GM10266 (cell line): ENCODE data around the gene GSAP.
"Not testable (repeated sequence)": the region's sequence is repeated elsewhere in the genome, so short reads cannot be mapped to it uniquely, and the experiment has no call there.

Experiments used
- DNase-seq: peaks from one replicate; pipeline ENCODE4 v3.0.0; 2012; ENCODE audit errors: extremely low spot score
- TF ChIP-seq, protein P1 (sequence below): IDR thresholded peaks from 2 replicates; pipeline ENCODE4 v1.5.1; 2012; ENCODE audit warnings: mild to moderate bottlenecking, low read depth; ENCODE audit not compliant: control insufficient read depth, insufficient read depth; ENCODE audit errors: missing control alignments

Gene GSAP

DNA sequence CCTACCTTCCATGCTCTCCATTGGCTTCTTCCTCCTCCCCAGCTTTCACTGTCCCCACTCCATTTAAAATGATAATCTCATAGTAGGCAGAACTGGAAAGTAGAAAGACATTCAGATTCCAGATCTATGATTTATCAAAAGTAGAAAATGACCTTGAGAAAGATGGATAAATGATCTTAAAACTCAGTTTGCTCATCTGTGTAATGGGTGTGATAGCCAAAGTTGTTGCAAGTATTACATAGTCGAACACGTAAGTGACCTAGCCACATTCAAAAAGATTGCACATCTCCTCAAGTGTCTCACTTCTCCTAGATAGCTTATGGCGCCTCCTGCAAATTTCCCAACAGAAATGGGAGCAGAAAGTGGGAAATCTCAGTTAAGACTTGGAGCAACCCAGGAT lies 126.8 kb downstream of the GSAP start:
- no peak for DNase-seq
- TF ChIP-seq, protein P1, sequence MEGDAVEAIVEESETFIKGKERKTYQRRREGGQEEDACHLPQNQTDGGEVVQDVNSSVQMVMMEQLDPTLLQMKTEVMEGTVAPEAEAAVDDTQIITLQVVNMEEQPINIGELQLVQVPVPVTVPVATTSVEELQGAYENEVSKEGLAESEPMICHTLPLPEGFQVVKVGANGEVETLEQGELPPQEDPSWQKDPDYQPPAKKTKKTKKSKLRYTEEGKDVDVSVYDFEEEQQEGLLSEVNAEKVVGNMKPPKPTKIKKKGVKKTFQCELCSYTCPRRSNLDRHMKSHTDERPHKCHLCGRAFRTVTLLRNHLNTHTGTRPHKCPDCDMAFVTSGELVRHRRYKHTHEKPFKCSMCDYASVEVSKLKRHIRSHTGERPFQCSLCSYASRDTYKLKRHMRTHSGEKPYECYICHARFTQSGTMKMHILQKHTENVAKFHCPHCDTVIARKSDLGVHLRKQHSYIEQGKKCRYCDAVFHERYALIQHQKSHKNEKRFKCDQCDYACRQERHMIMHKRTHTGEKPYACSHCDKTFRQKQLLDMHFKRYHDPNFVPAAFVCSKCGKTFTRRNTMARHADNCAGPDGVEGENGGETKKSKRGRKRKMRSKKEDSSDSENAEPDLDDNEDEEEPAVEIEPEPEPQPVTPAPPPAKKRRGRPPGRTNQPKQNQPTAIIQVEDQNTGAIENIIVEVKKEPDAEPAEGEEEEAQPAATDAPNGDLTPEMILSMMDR: no peak

DNA sequence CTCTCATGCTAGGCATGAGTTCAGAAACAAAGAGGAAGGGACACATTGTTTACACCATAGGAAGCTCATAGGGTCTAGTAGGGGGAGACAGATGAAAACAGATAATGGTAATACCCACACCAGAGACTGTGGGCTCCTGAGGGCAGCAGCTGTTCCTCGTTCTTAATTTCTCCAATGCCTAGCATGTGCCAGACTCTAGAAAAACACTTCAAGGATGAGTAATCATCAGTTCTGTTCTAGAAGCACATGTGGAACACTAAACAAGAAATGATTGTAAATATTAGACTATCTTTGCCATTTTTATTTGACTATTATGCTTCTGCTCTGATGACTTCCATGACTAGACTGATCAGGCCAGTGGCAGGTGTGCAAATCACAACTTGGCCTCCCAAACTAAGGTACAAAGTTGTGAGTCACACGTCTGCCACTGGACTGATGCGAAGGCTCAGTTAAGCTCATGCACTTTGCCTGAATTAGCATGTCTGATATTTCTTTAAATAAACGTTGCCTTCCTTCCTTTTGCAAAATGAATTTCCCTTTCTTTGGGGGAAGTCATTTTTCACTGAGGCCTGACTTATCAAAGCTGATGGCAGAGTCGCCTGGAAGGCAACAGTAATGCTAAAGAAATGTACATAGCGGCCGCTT lies 127.4 kb downstream of the GSAP start:
- TF ChIP-seq, protein P1: no peak
- DNase-seq: no peak

DNA sequence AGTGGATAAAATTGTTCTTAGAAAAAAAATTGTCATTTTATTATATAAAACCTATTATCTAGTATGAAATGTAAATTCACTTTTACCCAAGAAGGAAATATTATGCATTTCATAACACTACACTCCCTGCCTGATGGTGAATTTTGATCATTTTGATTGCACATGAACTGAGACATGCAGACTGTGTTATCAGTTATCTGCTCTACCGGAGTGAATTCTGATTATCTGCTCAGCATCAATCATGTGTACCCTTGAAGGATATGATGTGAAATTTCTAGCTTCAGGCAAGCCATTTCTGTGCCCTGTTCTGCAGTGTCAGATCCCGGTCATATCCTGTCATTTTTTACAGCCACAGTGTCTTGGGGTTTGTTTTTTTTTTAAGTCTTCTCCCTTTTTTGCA lies 131.5 kb downstream of the GSAP start:
- no peak for DNase-seq
- TF ChIP-seq, protein P1: no peak

DNA sequence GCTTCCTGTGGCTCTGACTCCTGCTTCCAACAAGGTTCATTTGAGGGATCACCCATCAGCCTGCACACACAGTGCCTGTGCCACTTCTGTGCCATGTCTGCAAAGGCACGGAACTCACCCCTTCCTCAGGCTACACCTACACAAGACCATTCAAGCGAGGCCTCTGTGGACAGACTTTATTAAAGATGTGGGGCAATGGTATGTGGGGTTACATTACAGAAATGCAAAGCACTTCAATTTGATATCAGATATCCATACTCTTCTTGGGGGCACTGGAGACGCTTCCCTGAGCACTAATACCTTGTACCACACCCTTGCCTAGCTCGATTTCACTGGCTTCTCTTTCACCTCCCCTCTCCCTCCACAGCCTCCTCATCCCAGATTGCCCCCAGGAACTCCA lies 132.1 kb downstream of the GSAP start:
- TF ChIP-seq, protein P1: no peak
- DNase-seq: no peak

DNA sequence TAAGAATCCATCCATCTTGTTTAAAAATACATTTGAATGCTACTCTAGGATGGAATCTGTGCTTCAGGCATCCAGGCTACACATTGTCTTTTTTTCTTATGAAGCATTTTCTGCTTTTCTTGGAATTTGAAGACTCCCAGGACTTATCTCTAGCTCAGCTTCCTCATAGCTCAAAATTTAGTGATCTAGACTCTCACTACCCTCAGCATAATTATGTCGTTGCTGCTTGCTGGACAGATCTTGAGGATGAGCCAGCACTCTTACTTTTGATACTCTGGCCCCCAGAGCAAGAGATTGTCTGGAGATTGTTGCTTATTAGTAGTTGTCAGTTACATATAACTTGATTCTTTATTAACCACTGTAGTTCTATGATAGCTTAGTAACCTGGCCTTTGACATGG lies 133.3 kb downstream of the GSAP start:
- TF ChIP-seq, protein P1: no peak

DNA sequence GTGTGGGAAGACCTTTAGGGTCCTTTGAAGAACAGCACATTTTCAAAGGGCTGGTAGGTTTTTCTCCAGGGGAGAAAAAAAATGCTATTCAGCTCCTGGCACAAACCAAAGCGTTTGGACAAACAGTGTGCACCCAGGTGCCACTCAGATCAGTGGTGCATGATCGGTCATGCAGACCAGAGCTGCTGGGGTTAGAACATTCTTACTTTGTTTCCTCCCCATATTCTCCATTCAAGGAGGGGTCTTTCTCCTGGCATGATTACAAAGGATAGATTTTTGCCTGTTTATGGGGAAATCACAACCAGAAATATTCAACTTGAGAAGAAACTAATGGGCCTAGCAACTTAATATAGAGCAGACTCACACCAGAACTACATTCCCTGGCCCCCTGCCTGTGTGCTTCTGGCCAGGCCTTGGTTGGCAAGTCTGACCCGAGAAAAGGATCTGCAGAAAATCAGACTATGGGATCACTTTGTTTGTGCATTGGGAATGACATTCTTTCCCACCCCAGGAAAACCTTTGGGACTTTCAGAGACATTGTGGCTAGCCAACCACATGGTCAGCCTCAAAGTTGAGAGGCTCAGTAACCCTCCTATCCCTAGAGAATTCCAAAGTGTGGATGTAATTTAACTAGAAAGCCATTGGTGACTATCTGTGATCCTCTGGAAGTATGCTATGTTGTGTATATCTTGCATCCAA lies 134.2 kb downstream of the GSAP start:
- DNase-seq: no peak
- TF ChIP-seq, protein P1: no peak

More for the DNA sequence above, 133.3 kb downstream of the GSAP start:
- DNase-seq: no peak

DNA sequence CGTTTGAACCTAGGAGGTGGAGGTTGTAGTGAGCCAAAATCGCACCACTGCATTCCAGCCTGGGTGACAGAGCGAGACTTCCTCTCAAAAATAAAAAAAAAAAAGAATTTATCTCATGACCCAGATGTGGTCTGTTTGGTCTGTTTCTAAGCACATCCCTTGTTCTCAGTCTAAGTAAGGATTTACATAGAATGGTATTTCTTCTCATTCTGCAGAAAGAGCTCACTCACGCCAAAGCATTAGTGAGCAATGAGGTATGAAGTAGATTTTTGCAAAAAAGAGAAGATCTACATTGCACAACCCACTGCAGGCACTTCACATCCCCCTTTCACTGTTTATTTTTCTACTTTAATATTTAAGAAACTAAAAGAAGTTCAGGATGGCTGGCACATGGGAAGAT lies 140.0 kb downstream of the GSAP start:
- TF ChIP-seq, protein P1: no peak
- DNase-seq: no peak

DNA sequence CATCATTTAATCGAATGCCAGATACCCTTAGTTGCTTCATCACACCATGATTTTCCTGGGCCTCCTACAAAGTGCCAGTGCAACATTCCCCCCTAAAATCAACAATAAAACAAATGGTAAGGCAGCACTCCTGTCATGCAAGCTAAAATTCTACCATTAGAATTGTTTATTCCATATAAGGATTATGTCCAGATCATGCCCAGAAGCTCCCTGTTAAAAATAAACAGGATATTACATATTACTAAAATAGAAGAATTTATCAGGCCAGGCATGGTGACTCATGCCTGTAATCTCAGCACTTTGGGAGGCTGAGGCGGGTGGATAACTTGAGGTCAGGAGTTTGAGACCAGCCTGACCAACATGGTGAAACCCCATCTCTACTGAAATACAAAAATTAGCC lies 140.5 kb downstream of the GSAP start:
- not testable (repeated sequence) for DNase-seq
